ENCODE measurements around the gene RBBP6.
"Not testable (repeated sequence)": the region's sequence is repeated elsewhere in the genome, so short reads cannot be mapped to it uniquely, and the experiment has no call there.

Gene RBBP6

GRCh38 chr16:24571096-24571495 lies 31.7 kb downstream of the RBBP6 start:
- FAIRE-seq = no peak

DNA sequence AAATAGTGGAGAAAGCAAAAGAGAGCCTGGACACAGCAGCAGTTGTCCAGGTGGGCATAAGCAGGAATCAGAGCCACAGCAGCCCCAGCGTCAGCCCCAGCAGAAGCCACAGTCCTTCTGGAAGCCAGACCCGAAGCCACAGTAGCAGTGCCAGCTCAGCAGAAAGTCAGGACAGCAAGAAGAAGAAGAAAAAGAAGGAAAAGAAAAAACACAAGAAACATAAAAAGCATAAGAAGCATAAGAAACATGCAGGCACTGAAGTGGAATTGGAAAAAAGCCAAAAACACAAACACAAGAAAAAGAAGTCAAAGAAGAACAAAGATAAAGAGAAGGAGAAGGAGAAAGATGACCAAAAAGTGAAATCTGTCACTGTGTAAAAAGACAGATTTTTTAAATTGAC lies 32.7 kb downstream of the RBBP6 start:
- FAIRE-seq = no peak

DNA sequence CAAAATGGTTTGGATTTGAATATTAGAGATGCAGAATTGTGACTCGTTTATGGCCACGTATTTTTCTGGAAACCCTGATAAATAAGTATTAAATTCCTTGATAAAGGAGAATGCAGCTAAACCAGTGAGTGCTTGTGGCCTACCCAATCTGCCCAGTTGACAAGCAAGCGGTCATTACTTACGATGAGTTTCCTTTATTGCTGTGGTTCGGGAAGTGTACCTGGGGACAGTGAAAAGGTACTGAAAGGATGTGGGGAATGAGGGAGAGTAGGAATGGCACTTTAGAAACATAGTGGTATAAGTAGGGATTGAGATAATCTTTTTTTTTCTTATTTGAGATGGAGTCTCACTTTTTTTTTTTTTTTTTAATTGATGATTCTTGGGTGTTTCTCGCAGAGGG lies 33.8 kb downstream of the RBBP6 start:
- no peak for FAIRE-seq

DNA sequence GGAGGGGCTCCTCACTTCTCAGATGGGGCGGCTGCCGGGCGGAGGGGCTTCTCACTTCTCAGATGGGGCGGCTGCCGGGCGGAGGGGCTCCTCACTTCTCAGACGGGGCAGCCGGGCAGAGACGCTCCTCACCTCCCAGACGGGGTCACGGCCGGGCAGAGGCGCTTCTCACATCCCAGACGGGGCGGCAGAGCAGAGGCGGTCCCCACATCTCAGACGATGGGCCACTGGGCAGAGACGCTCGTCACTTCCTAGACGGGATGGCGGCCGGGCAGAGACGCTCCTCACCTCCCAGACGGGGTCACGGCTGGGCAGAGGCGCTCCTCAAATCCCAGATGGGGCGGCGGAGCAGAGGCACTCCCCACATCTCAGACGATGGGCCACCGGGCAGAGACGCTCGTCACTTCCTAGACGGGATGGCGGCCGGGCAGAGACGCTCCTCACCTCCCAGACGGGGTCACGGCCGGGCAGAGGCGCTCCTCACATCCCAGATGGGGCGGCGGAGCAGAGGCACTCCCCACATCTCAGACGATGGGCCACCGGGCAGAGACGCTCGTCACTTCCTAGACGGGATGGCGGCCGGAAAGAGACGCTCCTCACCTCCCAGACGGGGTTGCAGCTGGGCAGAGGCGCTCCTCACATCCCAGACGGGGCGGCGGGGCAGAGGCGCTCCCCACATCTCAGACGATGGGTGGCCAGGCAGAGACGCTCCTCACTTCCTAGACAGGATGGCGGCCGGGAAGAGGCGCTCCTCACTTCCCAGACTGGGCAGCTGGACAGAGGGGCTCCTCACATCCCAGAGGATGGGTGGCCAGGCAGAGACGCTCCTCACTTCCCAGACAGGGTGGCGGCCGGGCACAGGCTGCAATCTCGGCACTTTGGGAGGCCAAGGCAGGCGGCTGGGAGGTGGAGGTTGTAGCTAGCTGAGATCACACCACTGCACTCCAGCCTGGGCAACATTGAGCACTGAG lies 35.4 kb downstream of the RBBP6 start:
- FAIRE-seq = not testable (repeated sequence)

DNA sequence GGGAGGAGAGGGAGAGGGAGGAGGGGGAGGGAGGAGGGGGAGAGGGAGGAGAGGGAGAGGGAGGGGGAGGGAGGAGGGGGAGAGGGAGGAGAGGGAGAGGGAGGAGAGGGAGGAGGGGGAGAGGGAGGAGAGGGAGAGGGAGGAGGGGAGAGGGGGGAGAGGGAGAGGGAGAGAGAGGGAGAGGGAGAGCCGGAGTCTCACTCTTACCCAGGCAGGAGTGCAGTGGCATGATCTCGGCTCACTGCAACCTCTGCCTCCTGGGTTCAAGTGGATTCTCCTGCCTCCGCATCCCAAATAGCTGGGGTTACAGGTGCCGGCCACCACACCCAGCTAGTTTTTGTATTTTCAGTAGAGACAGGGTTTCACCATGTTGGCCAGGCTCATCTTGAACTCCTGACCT lies 36.4 kb downstream of the RBBP6 start:
- FAIRE-seq = not testable (repeated sequence)

DNA sequence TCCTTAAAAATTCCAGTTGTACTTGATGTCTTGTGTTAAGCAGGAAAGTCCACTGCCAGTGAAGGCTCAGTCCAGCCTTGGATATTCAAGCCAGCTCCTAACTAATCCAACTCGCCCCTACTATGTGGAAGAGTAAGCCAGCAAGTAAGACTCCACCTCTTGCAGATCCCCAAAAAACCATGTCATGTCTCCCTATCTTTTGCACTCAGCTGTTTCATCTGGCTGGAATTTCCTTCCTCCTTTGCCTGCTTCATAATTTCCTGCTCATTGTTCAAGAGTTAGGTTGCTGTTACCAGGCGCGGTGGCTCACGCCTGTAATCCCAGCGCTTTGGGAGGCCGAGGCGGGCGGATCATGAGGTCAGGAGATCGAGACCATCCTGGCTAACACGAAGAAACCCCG lies 37.8 kb downstream of the RBBP6 start:
- FAIRE-seq = no peak

GRCh38 chr16:24580665-24581064 lies 41.3 kb downstream of the RBBP6 start:
- FAIRE-seq = no peak

DNA sequence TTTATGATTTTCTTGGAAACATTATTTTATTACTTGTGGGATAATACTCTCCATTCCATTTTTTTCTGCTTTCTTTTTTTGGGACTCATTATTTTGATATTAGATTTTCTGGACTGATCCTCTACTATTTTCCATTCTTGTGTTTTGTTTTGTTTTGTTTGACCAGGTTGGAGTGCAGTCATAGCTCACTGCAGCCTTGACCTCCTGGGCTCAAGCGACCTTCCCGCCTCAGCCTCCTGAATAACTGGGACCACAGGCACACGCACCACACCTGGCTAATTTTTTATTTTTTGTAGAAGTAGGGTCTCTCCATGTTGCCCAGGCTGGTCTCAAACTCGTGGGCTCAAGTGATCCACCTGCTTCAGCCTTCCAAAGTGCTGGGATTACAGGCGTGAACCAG lies 44.1 kb downstream of the RBBP6 start:
- FAIRE-seq = no peak

- FAIRE-seq = no peak
These were observed 50.6 kb downstream of the RBBP6 start for GRCh38 chr16:24589997-24590396.

DNA sequence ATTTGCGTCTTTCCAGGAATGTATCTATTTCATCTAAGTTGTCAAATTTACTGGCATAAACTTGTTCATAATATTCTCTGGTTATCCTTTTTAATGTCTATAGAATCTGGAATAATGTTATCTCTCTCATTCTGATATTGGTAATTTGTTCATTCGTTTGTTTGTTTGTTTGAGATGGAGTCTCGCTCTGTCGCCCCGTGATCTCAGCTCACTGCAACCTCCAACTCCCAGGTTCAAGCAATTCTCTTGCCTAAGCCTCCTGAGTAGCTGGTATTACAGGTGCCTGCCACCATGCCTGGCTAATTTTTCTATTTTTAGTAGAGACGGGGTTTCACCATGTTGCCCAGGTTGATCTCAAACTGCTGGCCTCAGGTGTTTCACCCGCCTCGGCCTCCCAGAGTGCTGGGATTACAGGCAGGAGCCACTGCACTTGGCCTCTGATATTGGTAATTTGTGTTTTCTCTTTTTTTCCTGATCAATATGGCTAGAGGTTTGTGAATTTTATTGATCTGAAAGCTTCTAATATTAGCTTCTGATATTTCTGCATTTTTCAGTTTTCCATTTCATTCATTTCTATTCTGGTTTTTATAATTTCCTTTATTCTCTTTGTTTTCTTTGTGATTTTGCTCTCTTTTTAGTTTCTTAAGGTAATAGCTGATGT lies 59.5 kb downstream of the RBBP6 start:
- FAIRE-seq = no peak

DNA sequence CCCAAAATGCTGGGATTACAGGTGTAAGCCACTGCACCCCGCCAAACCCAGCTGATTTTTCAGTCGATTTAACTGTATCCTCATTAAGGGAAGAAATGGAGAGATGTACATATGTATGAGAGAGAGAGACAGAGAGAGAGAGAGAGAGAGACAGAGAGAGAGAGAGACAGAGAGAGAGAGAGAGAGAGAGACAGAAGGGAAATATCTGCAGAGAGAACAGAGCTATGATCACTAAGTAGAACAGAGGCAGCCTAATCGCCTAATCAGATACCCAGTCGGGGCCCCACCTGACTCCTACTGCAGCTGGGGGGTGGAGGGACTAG lies 70.0 kb downstream of the RBBP6 start:
- FAIRE-seq = no peak

GRCh38 chr16:24609740-24610415 lies 70.5 kb downstream of the RBBP6 start:
- no peak for FAIRE-seq

GRCh38 chr16:24610416-24610755 lies 71.0 kb downstream of the RBBP6 start:
- FAIRE-seq = no peak

DNA sequence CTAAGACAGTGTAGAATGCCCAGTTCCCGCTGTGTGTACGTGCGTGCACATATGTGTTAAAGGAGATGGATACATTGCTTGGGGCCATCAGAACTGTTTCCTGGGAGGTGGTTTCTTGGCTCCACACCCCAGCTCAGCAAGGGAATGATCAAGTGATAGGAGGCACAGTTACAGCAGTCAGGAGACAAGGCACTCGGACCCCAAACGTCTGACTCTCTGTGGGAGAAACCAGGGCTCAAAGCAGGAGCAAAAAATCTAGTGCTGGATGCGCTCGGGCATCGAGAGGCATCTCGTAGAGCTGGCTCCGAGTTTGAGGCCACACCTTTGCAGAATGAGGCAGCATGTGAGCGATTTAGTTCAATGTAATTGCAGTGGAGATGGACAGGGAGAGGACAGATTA lies 71.9 kb downstream of the RBBP6 start:
- no peak for FAIRE-seq

DNA sequence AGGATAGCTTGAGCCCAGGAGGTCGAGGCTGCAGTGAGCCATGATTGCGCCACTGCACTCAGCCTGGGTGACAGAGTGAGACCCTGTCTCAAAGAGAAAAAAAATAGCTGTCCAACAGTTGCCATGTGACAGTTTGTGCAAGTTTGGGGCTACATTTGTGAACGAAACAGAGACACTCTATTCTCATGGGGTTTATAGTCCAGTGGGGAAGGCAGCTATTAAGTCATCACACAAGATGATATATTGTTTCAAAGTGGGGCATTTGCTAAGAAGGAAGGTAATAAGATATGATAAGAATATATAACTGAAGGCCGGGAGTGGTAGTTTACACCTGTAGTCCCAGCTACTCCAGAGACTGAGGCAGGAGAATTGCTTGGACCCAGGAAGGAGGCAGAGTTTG lies 73.3 kb downstream of the RBBP6 start:
- no peak for FAIRE-seq

DNA sequence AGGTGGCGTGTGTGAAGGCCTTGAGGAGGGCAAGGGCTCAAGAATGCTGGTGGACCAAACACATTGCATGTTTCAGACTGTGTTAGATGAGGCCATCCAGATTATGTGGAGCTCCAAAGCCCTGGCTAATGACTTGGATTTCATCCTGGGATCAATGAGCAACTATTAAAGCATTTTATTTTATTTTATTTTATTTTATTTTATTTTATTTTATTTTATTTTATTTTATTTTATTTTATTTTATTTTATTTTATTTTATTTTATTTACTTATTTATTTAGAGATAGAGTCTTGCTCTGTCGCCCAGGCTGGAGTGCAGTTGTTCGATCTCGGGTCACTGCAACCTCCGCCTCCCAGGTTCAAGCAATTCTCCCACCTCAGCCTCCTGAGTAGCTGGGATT lies 73.9 kb downstream of the RBBP6 start:
- not testable (repeated sequence) for FAIRE-seq

DNA sequence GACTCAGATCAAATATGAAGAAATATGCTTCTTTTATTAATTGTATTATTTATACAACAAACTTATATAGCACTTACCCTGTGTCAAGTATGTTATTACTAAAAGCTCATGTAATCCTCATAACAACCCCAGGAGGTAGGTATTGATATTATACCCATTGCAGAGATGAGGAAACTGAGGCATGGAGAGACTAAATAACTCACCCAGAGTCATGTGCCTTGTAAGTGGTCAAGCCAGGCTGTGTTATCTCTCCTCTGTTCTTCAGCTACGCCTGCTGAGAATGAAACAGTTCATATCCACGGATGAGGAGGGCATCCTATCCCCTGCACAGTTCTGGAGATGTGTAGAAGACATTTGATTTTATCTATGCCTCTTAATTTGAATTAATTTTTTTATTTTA lies 78.1 kb downstream of the RBBP6 start:
- FAIRE-seq = no peak

Measured in colon (tissue), 2 donors.